Activated CD4-positive, alpha-beta T cell treated with anti-CD3 and anti-CD28 coated beads, Interleukin-2, amount 50 U/mL, for 1 hour (primary cell): ENCODE results near the gene MXI1.
"Not testable (repeated sequence)": the region's sequence is repeated elsewhere in the genome, so short reads cannot be mapped to it uniquely, and the experiment has no call there.

Experiments used
- DNase-seq: peaks from one replicate; pipeline ENCODE4 v3.0.0-alpha.2; 2020

MXI1 gene

GRCh38 chr10:110184398-110184797 lies 23.0 kb upstream of the MXI1 start:
- DNase-seq = no peak

- not testable (repeated sequence) for DNase-seq
Observed at GRCh38 chr10:110185646-110186182, 21.7 kb upstream of the MXI1 start.

GRCh38 chr10:110190170-110190569 lies 17.2 kb upstream of the MXI1 start:
- no peak for DNase-seq

GRCh38 chr10:110192552-110192951 lies 14.9 kb upstream of the MXI1 start:
- no peak for DNase-seq

- no peak for DNase-seq
Observed at GRCh38 chr10:110200503-110200902, 6.9 kb upstream of the MXI1 start.

- DNase-seq = not testable (repeated sequence)
Observed at GRCh38 chr10:110201046-110201445, 6.4 kb upstream of the MXI1 start.

GRCh38 chr10:110203500-110204455 lies 3.6 kb upstream of the MXI1 start:
- no peak for DNase-seq

- DNase-seq = no peak
Observed at GRCh38 chr10:110205051-110205675, 2.2 kb upstream of the MXI1 start.

- peak; percentile 62 for DNase-seq
Observed at GRCh38 chr10:110207805-110208613, 604 bp downstream of the MXI1 start.

- DNase-seq = peak; percentile 42
Observed at GRCh38 chr10:110208614-110209453, 1.4 kb downstream of the MXI1 start.

- peak; percentile 74 for DNase-seq
Observed at GRCh38 chr10:110209454-110209925, 2.1 kb downstream of the MXI1 start.

GRCh38 chr10:110209926-110210673 lies 2.7 kb downstream of the MXI1 start:
- peak; percentile 74 for DNase-seq

GRCh38 chr10:110210674-110211464 lies 3.5 kb downstream of the MXI1 start:
- DNase-seq = peak; percentile 89

- DNase-seq = no peak
Observed at GRCh38 chr10:110211465-110211843, 4.0 kb downstream of the MXI1 start.

GRCh38 chr10:110212119-110213006 lies 5.0 kb downstream of the MXI1 start:
- DNase-seq = peak; percentile 49

GRCh38 chr10:110214371-110214826 lies 7.0 kb downstream of the MXI1 start:
- DNase-seq = no peak

GRCh38 chr10:110215286-110216170 lies 8.1 kb downstream of the MXI1 start:
- no peak for DNase-seq

GRCh38 chr10:110216240-110216639 lies 8.8 kb downstream of the MXI1 start:
- no peak for DNase-seq
